ENCODE data around the gene TSC22D3. TPM values are rescaled to one million over a fixed set of nuclear protein-coding genes. Genes with fewer than 3 reads are reported as not detected.
A peak's percentile ranks its signal among the peaks of the same experiment; 100 is the strongest.

Gene TSC22D3
- total RNA-seq, 2 donors from 2014 or later = 9.9 to 10.5 TPM

DNA sequence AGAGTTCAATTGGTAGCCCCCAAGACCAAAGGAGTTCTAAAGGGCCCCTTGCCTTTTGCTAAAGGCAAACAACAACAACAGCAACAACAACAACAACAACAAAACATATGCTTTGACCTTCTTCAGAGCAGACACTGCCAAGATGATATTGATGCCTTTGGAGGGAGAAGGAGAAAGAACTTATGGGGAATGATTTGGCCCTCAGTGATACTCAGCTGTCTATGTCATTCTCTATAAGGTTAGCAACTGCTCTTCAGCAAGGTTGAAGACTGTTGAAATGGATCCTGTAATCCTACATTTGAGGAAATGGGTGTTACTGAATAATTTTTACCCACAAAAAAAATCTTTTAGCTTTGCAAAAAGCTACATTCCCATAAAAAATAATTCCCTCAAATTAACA lies 74.8 kb downstream of the TSC22D3 start:
- no peaks in the 10 kb centered on the region for H3K27me3 ChIP-seq (ENCODE audit: control insufficient read depth, insufficient read depth, low read length, poor library complexity, severe bottlenecking)
- TF ChIP-seq, protein P1, sequence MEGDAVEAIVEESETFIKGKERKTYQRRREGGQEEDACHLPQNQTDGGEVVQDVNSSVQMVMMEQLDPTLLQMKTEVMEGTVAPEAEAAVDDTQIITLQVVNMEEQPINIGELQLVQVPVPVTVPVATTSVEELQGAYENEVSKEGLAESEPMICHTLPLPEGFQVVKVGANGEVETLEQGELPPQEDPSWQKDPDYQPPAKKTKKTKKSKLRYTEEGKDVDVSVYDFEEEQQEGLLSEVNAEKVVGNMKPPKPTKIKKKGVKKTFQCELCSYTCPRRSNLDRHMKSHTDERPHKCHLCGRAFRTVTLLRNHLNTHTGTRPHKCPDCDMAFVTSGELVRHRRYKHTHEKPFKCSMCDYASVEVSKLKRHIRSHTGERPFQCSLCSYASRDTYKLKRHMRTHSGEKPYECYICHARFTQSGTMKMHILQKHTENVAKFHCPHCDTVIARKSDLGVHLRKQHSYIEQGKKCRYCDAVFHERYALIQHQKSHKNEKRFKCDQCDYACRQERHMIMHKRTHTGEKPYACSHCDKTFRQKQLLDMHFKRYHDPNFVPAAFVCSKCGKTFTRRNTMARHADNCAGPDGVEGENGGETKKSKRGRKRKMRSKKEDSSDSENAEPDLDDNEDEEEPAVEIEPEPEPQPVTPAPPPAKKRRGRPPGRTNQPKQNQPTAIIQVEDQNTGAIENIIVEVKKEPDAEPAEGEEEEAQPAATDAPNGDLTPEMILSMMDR (conservative IDR thresholded peaks at IDR 0.05) = no peak
- H3K4me3 Mint-ChIP-seq = no peak overlapping the region
- peaks cover 10% of the 10 kb centered on the region for H3K4me1 Mint-ChIP-seq
- no peaks in the 10 kb centered on the region for H3K27me3 Mint-ChIP-seq (ENCODE audit: insufficient read depth)
- no peak overlapping the region for H3K27ac ChIP-seq (ENCODE audit: low read depth, low read length)
- H3K27ac Mint-ChIP-seq = no peak overlapping the region
- no peak overlapping the region for H3K4me3 ChIP-seq (ENCODE audit: low read length)
- H3K9ac ChIP-seq (ENCODE audit: extremely low read depth, low read length, poor library complexity, severe bottlenecking) = no peak overlapping the region
- H3K36me3 Mint-ChIP-seq (ENCODE audit: low read depth) = no peaks in the 10 kb centered on the region
- DNase-seq = no peak
- H3K4me1 ChIP-seq (ENCODE audit: control insufficient read depth, insufficient read depth, low read length) = no peaks in the 10 kb centered on the region
- H3K9me3 ChIP-seq (ENCODE audit: control insufficient read depth, low read length) = no peaks in the 10 kb centered on the region
- peaks cover 8% of the 10 kb centered on the region for H3K9me3 Mint-ChIP-seq
- H3K36me3 ChIP-seq (ENCODE audit: control insufficient read depth, insufficient read depth, low read length) = no peaks in the 10 kb centered on the region

DNA sequence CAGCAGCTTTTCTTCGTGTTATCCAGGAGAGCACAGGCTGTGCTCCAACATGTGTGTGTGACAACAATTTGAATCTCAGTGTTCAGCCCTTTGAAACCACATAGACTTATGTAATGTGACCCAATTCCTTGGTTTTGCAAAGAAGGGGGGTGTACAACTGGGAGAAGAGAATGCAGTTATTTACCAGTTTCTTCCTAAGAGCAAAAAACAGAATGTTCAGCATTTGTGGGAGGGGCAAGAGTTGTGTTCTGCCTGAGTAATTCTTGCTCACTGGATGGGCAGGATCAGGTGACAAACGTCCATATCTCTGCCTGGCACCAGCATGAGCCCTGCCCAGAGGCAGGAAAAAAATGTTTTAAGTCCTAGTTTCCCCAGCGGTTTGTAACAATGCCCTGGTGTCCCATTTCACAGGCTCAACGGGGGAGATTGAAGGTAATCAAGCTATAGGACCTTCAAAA lies 75.2 kb downstream of the TSC22D3 start:
- Mint-ChIP-seq H3K4me1 (peaks cover 10% of the 10 kb centered on the region), H3K4me3 (no peak overlapping the region), H3K36me3 (ENCODE audit: low read depth) (no peaks in the 10 kb centered on the region), H3K27ac (no peak overlapping the region), H3K27me3 (ENCODE audit: insufficient read depth) (peaks cover under 1% of the 10 kb centered on the region), H3K9me3 (peaks cover 8% of the 10 kb centered on the region)
- H3K36me3 ChIP-seq (ENCODE audit: control insufficient read depth, insufficient read depth, low read length) = no peaks in the 10 kb centered on the region
- H3K27me3 ChIP-seq (ENCODE audit: control insufficient read depth, insufficient read depth, low read length, poor library complexity, severe bottlenecking) = no peaks in the 10 kb centered on the region
- H3K4me1 ChIP-seq (ENCODE audit: control insufficient read depth, insufficient read depth, low read length) = no peaks in the 10 kb centered on the region
- H3K4me3 ChIP-seq (ENCODE audit: low read length) = no peak overlapping the region
- H3K27ac ChIP-seq (ENCODE audit: low read depth, low read length) = no peak overlapping the region
- DNase-seq = peak; percentile 63
- no peaks in the 10 kb centered on the region for H3K9me3 ChIP-seq (ENCODE audit: control insufficient read depth, low read length)
- TF ChIP-seq, protein P1 (conservative IDR thresholded peaks at IDR 0.05) = no peak
- WGBS, 2 experiments (ENCODE audit: insufficient coverage in 1 of 2, insufficient read length in 1 of 2) = 36 to 40% methylated on average over 1 to 4 of the region's 4 CpGs
- no peak overlapping the region for H3K9ac ChIP-seq (ENCODE audit: extremely low read depth, low read length, poor library complexity, severe bottlenecking)

GRCh38 chrX:107699616-107700015 lies 76.0 kb downstream of the TSC22D3 start:
- no peak overlapping the region for H3K4me3 Mint-ChIP-seq
- Histone ChIP-seq H3K4me1 (ENCODE audit: control insufficient read depth, insufficient read depth, low read length) (no peaks in the 10 kb centered on the region), H3K27ac (ENCODE audit: low read depth, low read length) (no peak overlapping the region), H3K9me3 (ENCODE audit: control insufficient read depth, low read length) (no peaks in the 10 kb centered on the region), H3K36me3 (ENCODE audit: control insufficient read depth, insufficient read depth, low read length) (no peaks in the 10 kb centered on the region), H3K4me3 (ENCODE audit: low read length) (no peak overlapping the region), H3K27me3 (ENCODE audit: control insufficient read depth, insufficient read depth, low read length, poor library complexity, severe bottlenecking) (no peaks in the 10 kb centered on the region), H3K9ac (ENCODE audit: extremely low read depth, low read length, poor library complexity, severe bottlenecking) (no peak overlapping the region)
- WGBS, 2 experiments (ENCODE audit: insufficient coverage in 1 of 2, insufficient read length in 1 of 2) = 100% methylated on average over 2 of the region's 2 CpGs; no CpG with 5 or more reads in 1 of the 2 experiments
- TF ChIP-seq, protein P1 (conservative IDR thresholded peaks at IDR 0.05) = no peak
- peak; percentile 13 for DNase-seq
- H3K27ac Mint-ChIP-seq = no peak overlapping the region
- H3K36me3 Mint-ChIP-seq (ENCODE audit: low read depth) = no peaks in the 10 kb centered on the region
- peaks cover 8% of the 10 kb centered on the region for H3K9me3 Mint-ChIP-seq
- H3K27me3 Mint-ChIP-seq (ENCODE audit: insufficient read depth) = peaks cover 2% of the 10 kb centered on the region
- H3K4me1 Mint-ChIP-seq = peaks cover 10% of the 10 kb centered on the region

All from endodermal cell (in vitro differentiated cells).